ENCODE measurements around the gene FCSK.

Gene FCSK

DNA sequence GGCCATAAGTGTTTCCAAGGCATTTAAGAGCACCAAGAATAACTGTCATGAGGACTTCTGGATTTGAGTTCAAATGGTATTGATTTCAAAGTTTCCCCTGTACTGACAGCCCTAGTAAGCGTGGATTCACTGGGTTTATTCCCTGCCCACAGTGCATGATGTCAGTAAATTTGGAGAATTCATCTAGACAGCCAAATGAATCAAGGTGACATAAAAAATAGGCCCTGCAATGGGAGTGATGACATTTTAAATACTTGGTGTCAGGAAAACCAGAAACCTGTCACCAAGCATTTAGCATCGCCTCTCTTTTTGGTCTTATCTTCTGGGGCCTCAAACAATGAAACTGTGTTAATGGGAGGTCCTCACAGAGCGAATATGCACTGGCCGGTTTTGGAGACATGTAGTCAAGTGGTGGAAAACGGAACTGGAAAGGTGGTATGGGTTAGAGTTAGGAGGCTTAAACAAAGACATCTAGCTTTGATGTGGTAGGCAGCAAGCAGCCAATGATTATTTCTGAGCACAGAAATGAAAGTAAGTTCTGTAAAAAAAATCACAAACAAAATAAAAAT lies 39.9 kb downstream of the FCSK start:
- TF ChIP-seq, protein P1, sequence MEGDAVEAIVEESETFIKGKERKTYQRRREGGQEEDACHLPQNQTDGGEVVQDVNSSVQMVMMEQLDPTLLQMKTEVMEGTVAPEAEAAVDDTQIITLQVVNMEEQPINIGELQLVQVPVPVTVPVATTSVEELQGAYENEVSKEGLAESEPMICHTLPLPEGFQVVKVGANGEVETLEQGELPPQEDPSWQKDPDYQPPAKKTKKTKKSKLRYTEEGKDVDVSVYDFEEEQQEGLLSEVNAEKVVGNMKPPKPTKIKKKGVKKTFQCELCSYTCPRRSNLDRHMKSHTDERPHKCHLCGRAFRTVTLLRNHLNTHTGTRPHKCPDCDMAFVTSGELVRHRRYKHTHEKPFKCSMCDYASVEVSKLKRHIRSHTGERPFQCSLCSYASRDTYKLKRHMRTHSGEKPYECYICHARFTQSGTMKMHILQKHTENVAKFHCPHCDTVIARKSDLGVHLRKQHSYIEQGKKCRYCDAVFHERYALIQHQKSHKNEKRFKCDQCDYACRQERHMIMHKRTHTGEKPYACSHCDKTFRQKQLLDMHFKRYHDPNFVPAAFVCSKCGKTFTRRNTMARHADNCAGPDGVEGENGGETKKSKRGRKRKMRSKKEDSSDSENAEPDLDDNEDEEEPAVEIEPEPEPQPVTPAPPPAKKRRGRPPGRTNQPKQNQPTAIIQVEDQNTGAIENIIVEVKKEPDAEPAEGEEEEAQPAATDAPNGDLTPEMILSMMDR (IDR thresholded peaks at IDR 0.05): no peak
- Histone ChIP-seq H3K4me2 (ENCODE audit: low read length) (no peak overlapping the region), H3K4me1 (no peaks in the 10 kb centered on the region), H2AFZ (no peak overlapping the region), H3K27me3 (ENCODE audit: control insufficient read depth, insufficient read depth, low read length) (no peaks in the 10 kb centered on the region), H3K9me3 (ENCODE audit: control insufficient read depth, low read length) (no peaks in the 10 kb centered on the region), H3K36me3 (ENCODE audit: control insufficient read depth, insufficient read depth, low read length) (no peaks in the 10 kb centered on the region), H3K9ac (no peak overlapping the region), H3K4me3 (ENCODE audit: low read depth, low read length) (no peak overlapping the region), H3K79me2 (no peaks in the 10 kb centered on the region), H3K27ac (no peak overlapping the region)

DNA sequence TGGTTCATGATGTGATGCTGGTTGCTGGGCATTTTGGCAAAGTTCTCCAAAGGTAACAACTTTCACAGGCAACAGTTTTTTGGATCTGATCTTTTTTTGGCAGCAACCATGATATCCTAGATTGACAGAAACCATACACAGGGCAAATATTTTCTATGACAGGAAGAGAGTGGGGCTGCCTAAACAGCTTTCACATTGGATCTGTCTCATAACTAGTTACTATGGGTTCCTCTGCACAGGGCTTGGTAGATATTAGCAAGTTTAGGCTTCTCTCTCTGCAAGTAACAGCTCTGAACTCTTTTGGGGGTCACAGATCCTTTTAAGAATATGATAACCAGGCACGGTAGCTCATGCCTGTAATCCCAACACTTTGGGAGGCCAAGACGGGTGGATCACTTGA lies 40.4 kb downstream of the FCSK start:
- Histone ChIP-seq H3K36me3 (ENCODE audit: control insufficient read depth, insufficient read depth, low read length) (no peaks in the 10 kb centered on the region), H3K4me1 (no peaks in the 10 kb centered on the region), H3K79me2 (no peaks in the 10 kb centered on the region), H3K27me3 (ENCODE audit: control insufficient read depth, insufficient read depth, low read length) (no peaks in the 10 kb centered on the region), H3K9me3 (ENCODE audit: control insufficient read depth, low read length) (no peaks in the 10 kb centered on the region), H3K4me2 (ENCODE audit: low read length) (no peak overlapping the region), H2AFZ (no peak overlapping the region), H3K4me3 (ENCODE audit: low read depth, low read length) (no peak overlapping the region), H3K27ac (no peak overlapping the region), H3K9ac (no peak overlapping the region)
- TF ChIP-seq, protein P1 (IDR thresholded peaks at IDR 0.05): no peak

DNA sequence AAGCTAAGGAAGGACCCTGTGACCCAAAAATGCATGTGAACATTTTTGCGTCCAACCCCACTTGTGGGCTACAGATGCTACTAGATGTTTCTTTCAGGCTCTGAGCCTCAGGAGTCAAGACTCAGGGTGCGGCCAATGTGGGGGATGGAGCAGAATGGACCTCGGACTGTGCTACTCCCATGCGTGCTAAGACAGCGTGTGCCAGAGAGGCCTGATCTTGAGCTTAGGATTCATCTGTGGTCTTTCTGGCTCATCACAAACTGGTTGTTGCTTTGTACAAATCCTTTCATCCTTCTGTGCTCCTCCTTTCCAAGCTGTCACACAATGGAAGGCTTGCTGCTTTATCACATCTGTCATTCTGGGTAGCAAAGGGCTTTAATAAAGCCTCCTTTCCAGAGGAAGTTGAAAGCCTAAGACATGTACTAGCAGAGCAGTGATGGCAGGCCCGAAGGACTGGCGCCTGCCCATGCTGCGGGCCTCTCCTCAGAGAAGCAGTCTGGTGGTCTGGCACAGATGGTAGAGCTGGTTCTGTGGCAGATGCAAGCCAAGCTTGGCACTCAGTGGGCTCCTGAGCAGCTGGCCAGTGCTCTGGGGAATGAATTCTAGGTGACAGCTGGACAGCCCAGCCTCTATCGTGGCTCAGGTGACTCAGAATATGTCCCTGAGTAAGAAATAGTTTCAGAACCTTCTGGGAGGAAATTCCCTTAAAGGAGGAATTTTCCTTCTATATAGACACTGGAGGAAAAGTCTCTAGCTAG lies 41.2 kb downstream of the FCSK start:
- Histone ChIP-seq H3K79me2 (no peaks in the 10 kb centered on the region), H3K36me3 (ENCODE audit: control insufficient read depth, insufficient read depth, low read length) (no peaks in the 10 kb centered on the region), H3K4me1 (no peaks in the 10 kb centered on the region), H3K9ac (no peak overlapping the region), H3K27ac (no peak overlapping the region), H3K4me2 (ENCODE audit: low read length) (no peak overlapping the region), H3K9me3 (ENCODE audit: control insufficient read depth, low read length) (no peaks in the 10 kb centered on the region), H3K4me3 (ENCODE audit: low read depth, low read length) (no peak overlapping the region), H2AFZ (no peak overlapping the region), H3K27me3 (ENCODE audit: control insufficient read depth, insufficient read depth, low read length) (no peaks in the 10 kb centered on the region)
- TF ChIP-seq, protein P1 (IDR thresholded peaks at IDR 0.05): no peak

DNA sequence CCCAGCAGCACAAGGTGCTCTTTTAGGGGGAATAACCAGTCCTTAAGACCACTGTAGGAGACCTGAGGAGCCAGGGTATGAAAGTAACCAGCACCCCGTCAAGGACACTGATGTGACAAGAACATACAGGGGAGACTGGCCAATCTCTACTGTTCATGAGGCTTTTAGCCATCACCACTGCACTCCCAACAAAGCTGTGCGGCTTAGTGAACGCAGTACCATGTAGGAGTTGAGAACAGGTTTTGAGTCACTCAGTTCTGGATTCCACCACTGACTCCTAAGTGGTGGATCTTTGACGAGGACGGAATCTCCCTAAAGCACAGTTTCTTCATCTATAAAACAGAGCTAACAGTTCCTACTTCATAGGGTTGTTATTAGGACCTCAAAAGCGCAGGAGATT lies 42.1 kb downstream of the FCSK start:
- no peak overlapping the region for H3K9ac ChIP-seq
- H3K36me3 ChIP-seq (ENCODE audit: control insufficient read depth, insufficient read depth, low read length): no peaks in the 10 kb centered on the region
- H3K27ac ChIP-seq: no peak overlapping the region
- TF ChIP-seq, protein P1 (IDR thresholded peaks at IDR 0.05): no peak
- H3K79me2 ChIP-seq: no peaks in the 10 kb centered on the region
- no peak overlapping the region for H3K4me3 ChIP-seq (ENCODE audit: low read depth, low read length)
- no peaks in the 10 kb centered on the region for H3K27me3 ChIP-seq (ENCODE audit: control insufficient read depth, insufficient read depth, low read length)
- no peaks in the 10 kb centered on the region for H3K4me1 ChIP-seq
- no peaks in the 10 kb centered on the region for H3K9me3 ChIP-seq (ENCODE audit: control insufficient read depth, low read length)
- no peak overlapping the region for H3K4me2 ChIP-seq (ENCODE audit: low read length)
- H2AFZ ChIP-seq: no peak overlapping the region

DNA sequence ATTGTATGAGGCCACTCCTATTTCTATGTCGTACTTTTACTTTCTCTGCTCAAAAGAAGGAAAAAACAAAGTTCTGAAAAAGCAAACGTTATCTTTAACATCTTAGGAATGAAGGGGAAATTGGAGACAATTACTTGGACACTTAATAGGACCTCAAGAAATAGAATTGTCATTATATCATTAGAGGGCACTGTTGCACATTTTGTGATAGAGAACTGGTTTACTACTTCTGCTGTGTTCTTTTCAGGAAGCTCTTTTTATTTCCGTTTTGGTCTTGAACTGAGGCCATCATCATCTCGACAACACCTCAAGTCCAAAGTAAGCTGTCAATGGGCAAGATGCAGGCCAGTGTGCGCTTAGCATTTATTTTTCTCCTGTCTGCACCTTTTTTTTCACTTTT lies 54.4 kb downstream of the FCSK start:
- no peak overlapping the region for H3K27ac ChIP-seq
- no peaks in the 10 kb centered on the region for H3K36me3 ChIP-seq (ENCODE audit: control insufficient read depth, insufficient read depth, low read length)
- H3K9ac ChIP-seq: no peak overlapping the region
- no peaks in the 10 kb centered on the region for H3K9me3 ChIP-seq (ENCODE audit: control insufficient read depth, low read length)
- no peaks in the 10 kb centered on the region for H3K4me1 ChIP-seq
- H3K4me3 ChIP-seq (ENCODE audit: low read depth, low read length): no peak overlapping the region
- no peak overlapping the region for H3K4me2 ChIP-seq (ENCODE audit: low read length)
- no peaks in the 10 kb centered on the region for H3K79me2 ChIP-seq
- H2AFZ ChIP-seq: no peak overlapping the region
- TF ChIP-seq, protein P1 (IDR thresholded peaks at IDR 0.05): no peak
- H3K27me3 ChIP-seq (ENCODE audit: control insufficient read depth, insufficient read depth, low read length): no peaks in the 10 kb centered on the region
